ENCODE results near the gene MPV17. TPM values are rescaled to one million over a fixed set of nuclear protein-coding genes. Genes with fewer than 3 reads are reported as not detected.

The MPV17 gene
- total and polyA plus RNA-seq, 2 of the 13 experiments (the other 11 are each of a cell fraction or from before 2014, with no cell fraction given), result 48.9 to 129 TPM

- no peak for TF ChIP-seq ZMYM4 (CRISPR knock-in tag; IDR thresholded peaks at IDR 0.05)
- TF ChIP-seq HNRNPL (IDR thresholded peaks at IDR 0.05; ENCODE audit: low read depth, low read length), result no peak
- TF ChIP-seq MLX (CRISPR knock-in tag; IDR thresholded peaks at IDR 0.05), result no peak
- no peak for TF ChIP-seq SRSF1 (optimal IDR thresholded peaks at IDR 0.05; ENCODE audit: low read depth, low read length)
- peak; percentile 32; the same call in 1 of the 2 replicates for TF ChIP-seq FOXK2 (IDR thresholded peaks at IDR 0.05)
- no peak for TF ChIP-seq ZZZ3 (CRISPR knock-in tag; IDR thresholded peaks at IDR 0.05; ENCODE audit: borderline replicate concordance)
- peak; percentile 32; the same call in 1 of the 2 replicates for TF ChIP-seq ZFY (CRISPR knock-in tag; IDR thresholded peaks at IDR 0.05)
- TF ChIP-seq TBX3 (IDR thresholded peaks at IDR 0.05; ENCODE audit: borderline replicate concordance), result no peak
- TF ChIP-seq ZNF232 (CRISPR knock-in tag; IDR thresholded peaks at IDR 0.05; ENCODE audit: borderline replicate concordance), result no peak
- TF ChIP-seq ATF2 (CRISPR knock-in tag; IDR thresholded peaks at IDR 0.05), result peak; percentile 58; the same call in 1 of the 2 replicates
- no peak for TF ChIP-seq GABPA (IDR thresholded peaks at IDR 0.05; ENCODE audit: low read depth, low read length)
- TF ChIP-seq GABPA (CRISPR knock-in tag; IDR thresholded peaks at IDR 0.05; ENCODE audit: low read depth), result peak; percentile 69
- TF ChIP-seq ZNF761 (CRISPR knock-in tag; conservative IDR thresholded peaks at IDR 0.05), result 0 out of 2 replicates have a peak, but pooled peaks have one; percentile 35
- TF ChIP-seq NR0B2 (CRISPR knock-in tag; IDR thresholded peaks at IDR 0.05), result no peak
- TF ChIP-seq MTA3 (CRISPR knock-in tag; IDR thresholded peaks at IDR 0.05), result no peak
- no peak for TF ChIP-seq TFAP4 (IDR thresholded peaks at IDR 0.05; ENCODE audit: borderline replicate concordance, low read depth)
- no peak for TF ChIP-seq ZNF720 (CRISPR knock-in tag; IDR thresholded peaks at IDR 0.05)
- no peak for TF ChIP-seq ZNF567 (CRISPR knock-in tag; IDR thresholded peaks at IDR 0.05; ENCODE audit: borderline replicate concordance)
- TF ChIP-seq ATRX (CRISPR knock-in tag; IDR thresholded peaks at IDR 0.05; ENCODE audit: borderline replicate concordance), result no peak
- no peak; the same call in 1 of the 2 replicates for TF ChIP-seq NAIF1 (CRISPR knock-in tag; IDR thresholded peaks at IDR 0.05; ENCODE audit: borderline replicate concordance)
- TF ChIP-seq ZNF362 (CRISPR knock-in tag; IDR thresholded peaks at IDR 0.05; ENCODE audit: borderline replicate concordance), result peak; percentile 99
- no peak for TF ChIP-seq ZNF607 (CRISPR knock-in tag; IDR thresholded peaks at IDR 0.05; ENCODE audit: borderline replicate concordance)
- no peak for TF ChIP-seq ZBTB8A (CRISPR knock-in tag; IDR thresholded peaks at IDR 0.05; ENCODE audit: borderline replicate concordance, low read depth)
Measured at GRCh38 chr2:27303093-27304025, 19.5 kb downstream of the MPV17 start (continued).

All from HepG2 (cell line).